GM12878 (cell line): ENCODE data around the gene KCNMB2. TPM values are rescaled to one million over a fixed set of nuclear protein-coding genes. Genes with fewer than 3 reads are reported as not detected.

ENCODE experiments used
- ATAC-seq: fragments of 200-7000 bp; cut with Tn5 transposase; 3 replicates; pipeline ENCODE4 v1.9.1; 2020; ENCODE audit warnings: mild to moderate bottlenecking, moderate library complexity
- BruUV-seq: library from RNA; stranded (reverse); fragments of 400-500 nt; replicated peaks from 2 replicates; lab custom pipeline; 2021; lab: Mats Ljungman, UMichigan
- CTCF ChIA-PET: fragments of 300-600 bp; sonication (Branson Sonifier 250); formaldehyde crosslinking; extraction: SDS; loops from one replicate; lab custom pipeline; 2021; ENCODE audit warnings: inconsistent platforms; lab: Yijun Ruan, JAX
- POLR2A ChIA-PET: fragments of 350-600 bp; formaldehyde crosslinking; extraction: SDS; loops from one replicate; lab custom pipeline; 2021; ENCODE audit warnings: inconsistent platforms; lab: Charles Lee
- RAD21 ChIA-PET: fragments of 300-600 bp; sonication (Branson Sonifier 250); formaldehyde crosslinking; loops from one replicate; lab custom pipeline; 2023; ENCODE audit warnings: antibody characterized with exemption; ENCODE audit not compliant: unreplicated experiment; lab: Charles Lee
- SMC1A ChIA-PET: fragments of 300-600 bp; sonication (Branson Sonifier 250); formaldehyde crosslinking; loops from one replicate; lab custom pipeline; 2023; ENCODE audit not compliant: unreplicated experiment, uncharacterized antibody; lab: Charles Lee
- DNase-seq: peaks from one replicate; pipeline ENCODE4 v3.0.0-alpha.2; 2011; ENCODE audit warnings: low read depth, low spot score
- FAIRE-seq: peaks from 3 replicates; lab custom pipeline; 2011; peaks lifted over from hg19 to GRCh38; lab: Jason Lieb, UNC
- H2AFZ ChIP-seq: 2 replicates; pipeline ENCODE4 v1.6.0; 2011; ENCODE audit warnings: low read depth, low read length, control low read depth; ENCODE audit not compliant: control insufficient read depth
- H3K27ac ChIP-seq: 2 replicates; pipeline ENCODE4 v1.5.1; 2011; ENCODE audit warnings: control low read depth; ENCODE audit not compliant: control insufficient read depth, insufficient read depth
- H3K27me3 ChIP-seq, 2 experiments: replicated peaks in 1 of 2; 2 replicates each; pipeline versions ENCODE4 v1.6.0 to v1.6.1; 2011; ENCODE audit warnings: low read length in 1 of 2; ENCODE audit not compliant: control insufficient read depth in 2 of 2, insufficient read depth in 2 of 2
- H3K36me3 ChIP-seq, 2 experiments: 2 replicates each; pipeline ENCODE4 v1.5.1; 2011; ENCODE audit warnings: low read length in 1 of 2; ENCODE audit not compliant: control insufficient read depth in 2 of 2, insufficient read depth in 2 of 2
- H3K4me1 ChIP-seq: 2 replicates; pipeline ENCODE4 v1.6.1; 2011; ENCODE audit warnings: mild to moderate bottlenecking, low read length, moderate library complexity, mixed read lengths; ENCODE audit not compliant: control insufficient read depth, insufficient read depth
- H3K4me2 ChIP-seq: 2 replicates; pipeline ENCODE4 v1.6.0; 2011; ENCODE audit warnings: control low read depth; ENCODE audit not compliant: control insufficient read depth, insufficient read depth
- H3K4me3 ChIP-seq: fragments of 200-600 bp; sonication (generic); 2 replicates; pipeline ENCODE4 v1.5.1; 2016
- H3K79me2 ChIP-seq: 2 replicates; pipeline ENCODE4 v1.6.0; 2011; ENCODE audit warnings: low read length; ENCODE audit not compliant: control insufficient read depth, insufficient read depth
- H3K9ac ChIP-seq: 2 replicates; pipeline ENCODE4 v1.8.0; 2011; ENCODE audit warnings: low read length, control low read depth, mixed read lengths; ENCODE audit not compliant: control insufficient read depth, insufficient read depth
- H3K9me3 ChIP-seq: replicated peaks from 3 replicates; pipeline ENCODE4 v1.5.1; 2011; ENCODE audit warnings: mild to moderate bottlenecking, low read length; ENCODE audit not compliant: control insufficient read depth, insufficient read depth
- H4K20me1 ChIP-seq: 2 replicates; pipeline ENCODE4 v1.6.0; 2011; ENCODE audit not compliant: control insufficient read depth, insufficient read depth
- BCL11A ChIP-seq: IDR thresholded peaks from 2 replicates; pipeline ENCODE4 v1.6.1; 2011; ENCODE audit warnings: low read depth, low read length
- BHLHE40 ChIP-seq, 2 experiments: fragments of 450-650 bp in 1 of 2; IDR thresholded peaks; 2 replicates each; pipeline ENCODE4 v1.6.1; 2011 to 2017; ENCODE audit warnings: low read depth in 2 of 2, borderline replicate concordance in 1 of 2, improper control_type of control experiment in 1 of 2, low read length in 1 of 2, mild to moderate bottlenecking in 1 of 2
- BRCA1 ChIP-seq: IDR thresholded peaks from 2 replicates; pipeline ENCODE4 v1.6.1; 2011; ENCODE audit warnings: low read depth, low read length, improper control_type of control experiment
- IRF4 ChIP-seq: IDR thresholded peaks from 2 replicates; pipeline ENCODE4 v1.6.1; 2011; ENCODE audit warnings: low read depth, low read length
- MTA2 ChIP-seq: fragments of 450-650 bp; IDR thresholded peaks from 2 replicates; pipeline ENCODE4 v1.6.1; 2016; ENCODE audit warnings: low read depth, mild to moderate bottlenecking, moderate library complexity
- RBBP5 ChIP-seq: fragments of 200-600 bp; sonication (generic); conservative IDR thresholded peaks from 2 replicates; pipeline ENCODE4 v1.6.1; 2016
- SMARCA5 ChIP-seq: fragments of 450-650 bp; IDR thresholded peaks from 2 replicates; pipeline ENCODE4 v1.6.1; 2017; ENCODE audit warnings: mild to moderate bottlenecking
- TCF3 ChIP-seq: IDR thresholded peaks from 2 replicates; pipeline ENCODE4 v1.6.1; 2012; ENCODE audit warnings: low read depth, mild to moderate bottlenecking, low read length, borderline replicate concordance; ENCODE audit not compliant: insufficient read depth
- YBX1 ChIP-seq: fragments of 450-650 bp; IDR thresholded peaks from 2 replicates; pipeline ENCODE4 v1.6.1; 2016; ENCODE audit warnings: antibody characterized with exemption
- WGBS: methylation state at CpG from one replicate; pipeline ENCODE4 v1.1.6; 2016; ENCODE audit warnings: low lambda C conversion rate; ENCODE audit not compliant: insufficient replicate concordance, insufficient coverage; ENCODE audit errors: missing lambda C conversion rate; 5-methylcytosine and 5-hydroxymethylcytosine counted together
- in situ Hi-C: fragments of 300-500 bp; cut with MboI; formaldehyde crosslinking; loops from 9 replicates; pipeline ENCODE4 v1.14.3; 2018; ENCODE audit warnings: mixed read lengths
- intact Hi-C: fragments of 100-400 bp; cut with micrococcal nuclease; formaldehyde crosslinking; loops from one replicate; pipeline ENCODE4 v1.14.2; 2022; ENCODE audit not compliant: unreplicated experiment
- polyA plus RNA-seq, 11 experiments: library from polyadenylated mRNA; depleted of rRNA in 4 of 11; unstranded in 6 of 11; stranded (reverse) in 5 of 11; fragments of >200 nt; fragmentation: Nextera tagmentation in 4 of 11; fragmentation: Illumina TruSeq in 1 of 11; extraction: Ambion mirVana in 4 of 11; extraction: Trizol in 1 of 11; gene quantifications; 1 replicate in 1 of 11; 2 replicates in 10 of 11; pipeline versions ENCODE4 v1.2.1 to v1.2.3, GENCODE V29; 2011 to 2016; ENCODE audit warnings: inconsistent platforms in 2 of 11, missing spikeins in 2 of 11, low read depth in 1 of 11
- total RNA-seq, 4 experiments: library from RNA; depleted of rRNA in 3 of 4; stranded (reverse); fragments of >200 nt in 3 of 4; fragmentation: Illumina TruSeq in 1 of 4; extraction: Trizol in 1 of 4; gene quantifications; 2 replicates each; pipeline versions ENCODE4 v1.2.1 to v1.2.3, GENCODE V29; 2013 to 2021

KCNMB2 gene
- total and polyA plus RNA-seq, 10 of the 15 experiments (the other 5 are each of a cell fraction or from before 2014, with no cell fraction given): 0.22 to 18.8 (median 11.0) TPM

DNA sequence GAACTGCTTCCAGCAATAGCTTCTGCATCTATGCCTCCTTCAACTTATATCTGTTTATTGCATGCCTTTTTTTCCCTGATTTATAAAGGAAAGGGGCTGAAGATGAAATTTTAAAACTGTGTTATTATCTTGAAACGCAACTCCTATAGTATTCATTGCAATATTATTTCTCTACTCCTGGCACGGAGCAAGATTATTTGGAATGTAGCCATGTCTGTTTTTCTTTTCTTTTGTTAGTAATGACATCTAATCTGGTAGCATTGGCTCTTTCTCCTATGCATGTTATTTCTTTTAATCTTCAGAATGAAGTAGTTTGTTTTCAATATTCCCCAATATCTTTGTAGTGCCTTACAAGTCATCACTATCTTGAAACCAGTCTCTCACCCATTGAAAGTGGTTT lies 33.6 kb downstream of the KCNMB2 start:
- no peaks in the 10 kb centered on the region for H3K27me3 ChIP-seq
- H3K27ac ChIP-seq: no peak overlapping the region
- 25% methylated on average over 2 of the region's 2 CpGs for WGBS
- no peak for ATAC-seq
- no peak overlapping the region for H3K4me3 ChIP-seq
- intact Hi-C loops (no loop called here), in situ Hi-C loops (no loop called here)
- no peaks in the 10 kb centered on the region for H4K20me1 ChIP-seq
- H2AFZ ChIP-seq: no peak overlapping the region
- CTCF ChIA-PET: interaction anchor here (1.1 kb wide), 1 partner anchor 9 kb away, joined by 3 read pairs; no protein-coding TSS in a partner anchor
- H3K9me3 ChIP-seq: peaks cover 2% of the 10 kb centered on the region; the same call in 1 of the 3 replicates
- no peak for FAIRE-seq
- H3K36me3 ChIP-seq: no peaks in the 10 kb centered on the region
- RAD21 ChIA-PET: no interaction called here
- TF ChIP-seq RBBP5 (no peak), TCF3 (no peak), MTA2 (no peak)
- POLR2A ChIA-PET: no interaction called here
- H3K9ac ChIP-seq: no peak overlapping the region
- no peaks in the 10 kb centered on the region for H3K4me1 ChIP-seq
- SMC1A ChIA-PET: no interaction called here
- no peak for DNase-seq
- no TSS peak for BruUV-seq
- peaks cover 4% of the 10 kb centered on the region; the same call in 1 of the 2 replicates for H3K79me2 ChIP-seq
- H3K4me2 ChIP-seq: no peak overlapping the region

DNA sequence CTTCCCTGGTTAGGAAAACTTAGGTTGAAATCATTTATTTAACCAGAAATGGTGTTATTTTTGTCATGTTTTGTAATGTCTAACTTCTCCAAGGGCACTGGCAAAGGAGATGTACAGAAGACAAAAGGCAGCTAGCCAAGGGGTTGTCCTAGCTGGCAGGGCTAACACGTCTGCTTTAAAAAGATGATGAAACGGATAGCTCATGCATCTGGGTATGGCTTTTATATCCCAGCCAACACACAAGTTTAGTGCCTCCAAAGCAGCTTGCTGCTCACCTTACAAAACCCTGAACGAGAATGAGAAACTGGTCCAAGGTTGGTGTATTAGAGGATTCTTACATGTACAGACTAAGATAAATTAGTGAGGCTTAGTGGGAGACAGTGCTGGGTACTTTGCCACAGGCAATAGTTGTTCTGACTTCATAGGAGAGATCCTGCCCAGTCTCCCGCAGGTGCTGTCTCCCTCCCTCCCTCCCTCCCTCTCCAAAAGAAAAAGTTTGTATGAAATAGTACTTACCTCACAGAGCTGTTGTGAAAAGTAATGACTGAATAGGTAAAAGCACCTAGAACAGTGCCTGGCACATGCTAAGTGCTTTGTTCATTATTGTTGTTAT lies 47.8 kb downstream of the KCNMB2 start:
- no peak overlapping the region for H3K4me2 ChIP-seq
- 18% methylated on average over 4 of the region's 4 CpGs for WGBS
- in situ Hi-C loops: no loop called here
- no peaks in the 10 kb centered on the region for H3K27me3 ChIP-seq
- no peak for FAIRE-seq
- no peaks in the 10 kb centered on the region for H4K20me1 ChIP-seq
- H3K27ac ChIP-seq: peak overlapping the region; percentile 6; the same call in 1 of the 2 replicates
- CTCF ChIA-PET: interaction anchor here (1.0 to 1.2 kb wide), 2 partner anchors 21 to 52 kb away, joined by 3 read pairs; no protein-coding TSS in a partner anchor
- H2AFZ ChIP-seq: no peak overlapping the region; the same call in 1 of the 2 replicates
- POLR2A ChIA-PET: no interaction called here
- SMC1A ChIA-PET: interaction anchor here (0.7 to 1.2 kb wide), 4 partner anchors 9 to 102 kb away, joined by 3 to 5 read pairs (median 4); no protein-coding TSS in a partner anchor
- intact Hi-C loops: no loop called here
- no TSS peak for BruUV-seq
- ATAC-seq: no peak
- peaks cover 1% of the 10 kb centered on the region for H3K9me3 ChIP-seq
- H3K79me2 ChIP-seq: no peaks in the 10 kb centered on the region; the same call in 1 of the 2 replicates
- no peak overlapping the region for H3K4me3 ChIP-seq
- no peak overlapping the region for H3K9ac ChIP-seq
- H3K36me3 ChIP-seq: no peaks in the 10 kb centered on the region
- no peak for DNase-seq
- peaks cover 3% of the 10 kb centered on the region; the same call in 1 of the 2 replicates for H3K4me1 ChIP-seq
- RAD21 ChIA-PET: interaction anchor here (0.8 kb wide), 1 partner anchor 218 kb away, joined by 3 read pairs; no protein-coding TSS in a partner anchor
- no peak for TF ChIP-seq BRCA1
- no peak for TF ChIP-seq BHLHE40 (IDR thresholded peaks at IDR 0.05; ENCODE audit: borderline replicate concordance in 1 of 2, low read depth in 2 of 2, low read length in 1 of 2)
- no peak for TF ChIP-seq SMARCA5
- TF ChIP-seq BCL11A: no peak
- TF ChIP-seq IRF4: no peak
- no peak for TF ChIP-seq YBX1
